ENCODE data around the gene RALA.

DNA sequence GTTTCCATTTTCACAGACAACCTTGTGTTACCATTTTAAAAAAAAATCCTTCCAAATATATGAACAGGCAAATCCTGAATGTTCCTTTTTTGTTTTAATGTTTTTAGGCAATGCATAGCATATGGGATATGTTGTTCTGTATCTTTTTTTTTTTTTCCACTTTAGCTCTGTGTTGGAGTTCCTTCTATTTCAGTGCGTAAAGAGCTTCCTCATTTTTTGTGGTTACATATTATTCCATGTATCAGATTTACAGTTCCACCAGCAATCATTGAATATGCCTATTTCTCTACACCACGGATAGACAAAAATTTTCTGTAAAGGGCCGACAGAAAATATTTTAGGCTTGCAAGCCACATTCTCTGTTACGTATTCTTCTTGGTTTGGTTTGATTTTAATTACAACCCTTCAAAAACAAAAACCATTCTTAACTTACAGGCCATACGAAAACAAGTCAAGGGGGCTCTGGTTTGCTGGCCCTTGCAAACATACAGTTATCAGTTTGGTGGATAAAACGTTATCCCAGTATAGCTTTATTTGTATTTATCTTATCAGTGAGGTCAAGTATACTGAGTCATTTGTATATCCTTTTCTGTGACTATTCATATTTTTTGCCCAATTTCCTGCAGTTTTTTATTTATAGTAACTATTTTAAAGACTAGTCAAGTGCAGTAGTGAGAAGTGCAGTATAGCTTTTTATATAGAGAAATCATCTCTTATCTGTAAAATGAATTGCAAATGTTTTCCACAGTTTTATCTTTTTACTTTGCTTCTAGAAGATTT is 55.7 kb downstream of the RALA start:
- TF ChIP-seq POLR2A (IDR thresholded peaks at IDR 0.05; ENCODE audit: low read depth, low read length) = no peak
- TF ChIP-seq POLR2AphosphoS5 (IDR thresholded peaks at IDR 0.05; ENCODE audit: low read depth, low read length) = no peak
- no peak for TF ChIP-seq POU2F2 (IDR thresholded peaks at IDR 0.05; ENCODE audit: low read depth, low read length)
- TF ChIP-seq TAF1 (IDR thresholded peaks at IDR 0.05; ENCODE audit: low read depth, low read length) = no peak
- no peak for TF ChIP-seq SPI1 (IDR thresholded peaks at IDR 0.05; ENCODE audit: low read depth, low read length)
